ENCODE results near the gene PEPD.

PEPD gene

DNA sequence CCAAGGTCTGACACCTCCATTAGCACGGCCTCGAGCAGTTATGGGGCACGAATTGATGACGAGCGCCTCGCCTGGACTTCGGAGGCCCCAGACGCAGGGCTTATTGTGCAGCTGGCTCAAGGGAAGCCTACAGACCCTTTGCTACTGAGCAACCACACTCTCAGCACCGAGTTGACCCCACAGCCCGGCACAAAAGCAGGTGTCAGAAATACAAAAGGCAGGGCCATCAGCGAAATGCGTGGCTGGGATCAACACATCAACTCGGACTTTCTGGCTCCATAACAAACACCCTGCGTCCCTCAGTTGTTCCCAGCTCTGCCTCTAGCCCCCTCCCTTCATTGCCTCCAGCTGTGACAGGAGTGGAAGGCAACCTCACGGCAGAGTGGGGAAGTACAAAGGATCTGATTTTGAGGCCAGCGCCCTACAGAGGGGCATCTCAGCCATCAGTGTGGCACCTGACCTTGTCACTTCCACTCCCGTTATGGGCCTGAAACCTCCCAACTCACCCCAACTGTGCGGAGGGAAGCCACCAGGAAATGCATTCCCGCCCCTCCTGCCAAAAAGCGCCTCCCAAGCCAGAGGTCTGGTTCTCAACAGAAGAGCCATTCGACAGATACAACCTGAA is 18.0 kb downstream of the PEPD start:
- H3K4me3 Mint-ChIP-seq: no peak overlapping the region
- no peak for DNase-seq
- H3K27me3 Mint-ChIP-seq (ENCODE audit: low read depth, poor library complexity): no peaks in the 10 kb centered on the region
- peaks cover 6% of the 10 kb centered on the region for H3K4me1 Mint-ChIP-seq
- peak overlapping the region; percentile 82 for H3K27ac Mint-ChIP-seq
- H3K36me3 Mint-ChIP-seq (ENCODE audit: low read depth): no peaks in the 10 kb centered on the region
- TF ChIP-seq, protein P1, sequence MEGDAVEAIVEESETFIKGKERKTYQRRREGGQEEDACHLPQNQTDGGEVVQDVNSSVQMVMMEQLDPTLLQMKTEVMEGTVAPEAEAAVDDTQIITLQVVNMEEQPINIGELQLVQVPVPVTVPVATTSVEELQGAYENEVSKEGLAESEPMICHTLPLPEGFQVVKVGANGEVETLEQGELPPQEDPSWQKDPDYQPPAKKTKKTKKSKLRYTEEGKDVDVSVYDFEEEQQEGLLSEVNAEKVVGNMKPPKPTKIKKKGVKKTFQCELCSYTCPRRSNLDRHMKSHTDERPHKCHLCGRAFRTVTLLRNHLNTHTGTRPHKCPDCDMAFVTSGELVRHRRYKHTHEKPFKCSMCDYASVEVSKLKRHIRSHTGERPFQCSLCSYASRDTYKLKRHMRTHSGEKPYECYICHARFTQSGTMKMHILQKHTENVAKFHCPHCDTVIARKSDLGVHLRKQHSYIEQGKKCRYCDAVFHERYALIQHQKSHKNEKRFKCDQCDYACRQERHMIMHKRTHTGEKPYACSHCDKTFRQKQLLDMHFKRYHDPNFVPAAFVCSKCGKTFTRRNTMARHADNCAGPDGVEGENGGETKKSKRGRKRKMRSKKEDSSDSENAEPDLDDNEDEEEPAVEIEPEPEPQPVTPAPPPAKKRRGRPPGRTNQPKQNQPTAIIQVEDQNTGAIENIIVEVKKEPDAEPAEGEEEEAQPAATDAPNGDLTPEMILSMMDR (IDR thresholded peaks at IDR 0.05): no peak
- H3K9me3 Mint-ChIP-seq: no peaks in the 10 kb centered on the region

DNA sequence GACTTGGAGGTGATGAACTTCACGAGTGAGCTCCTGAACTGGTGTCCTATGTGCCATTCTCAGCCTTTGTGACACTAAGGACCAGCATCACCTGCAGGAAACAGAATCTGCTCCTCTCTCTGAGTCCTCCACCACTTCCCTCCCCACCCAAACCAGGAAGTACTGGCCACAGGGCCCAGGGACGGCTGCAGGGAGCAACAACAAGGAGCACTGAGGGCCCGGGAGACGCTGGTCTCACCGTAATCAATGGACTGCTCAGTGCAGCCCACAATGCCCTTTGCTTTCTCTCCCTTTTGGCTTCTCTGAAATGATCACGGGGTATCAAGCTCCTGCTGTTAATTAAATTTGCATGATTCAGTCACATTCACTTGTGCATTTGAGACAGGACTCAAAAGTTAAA is 18.6 kb downstream of the PEPD start:
- TF ChIP-seq, protein P1 (IDR thresholded peaks at IDR 0.05): no peak
- H3K27ac Mint-ChIP-seq: no peak overlapping the region
- DNase-seq: no peak
- peaks cover 6% of the 10 kb centered on the region for H3K4me1 Mint-ChIP-seq
- H3K36me3 Mint-ChIP-seq (ENCODE audit: low read depth): no peaks in the 10 kb centered on the region
- no peak overlapping the region for H3K4me3 Mint-ChIP-seq
- H3K27me3 Mint-ChIP-seq (ENCODE audit: low read depth, poor library complexity): no peaks in the 10 kb centered on the region
- no peaks in the 10 kb centered on the region for H3K9me3 Mint-ChIP-seq

DNA sequence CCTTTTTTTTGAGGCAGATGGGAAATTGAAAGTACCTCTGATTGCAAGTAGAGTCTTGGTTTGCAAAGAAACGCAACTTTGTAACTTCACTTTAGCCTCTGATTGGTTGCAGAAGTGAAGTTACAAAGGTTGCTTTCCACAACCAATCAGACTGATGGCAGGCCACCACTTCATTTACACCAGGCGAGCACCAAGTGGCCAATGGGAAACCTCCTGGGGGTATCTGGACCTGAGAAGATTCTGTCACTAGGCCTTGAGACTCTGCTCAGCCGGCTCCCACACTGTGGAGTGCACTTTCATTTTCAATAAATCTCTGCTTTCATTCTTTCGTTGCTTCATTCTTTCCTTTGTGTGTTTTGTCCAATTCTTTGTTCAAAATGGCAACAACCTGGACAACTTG is 19.1 kb downstream of the PEPD start:
- no peak overlapping the region for H3K27ac Mint-ChIP-seq
- TF ChIP-seq, protein P1 (IDR thresholded peaks at IDR 0.05): no peak
- H3K4me3 Mint-ChIP-seq: no peak overlapping the region
- no peaks in the 10 kb centered on the region for H3K27me3 Mint-ChIP-seq (ENCODE audit: low read depth, poor library complexity)
- no peaks in the 10 kb centered on the region for H3K36me3 Mint-ChIP-seq (ENCODE audit: low read depth)
- no peaks in the 10 kb centered on the region for H3K9me3 Mint-ChIP-seq
- DNase-seq: no peak
- H3K4me1 Mint-ChIP-seq: peaks cover 6% of the 10 kb centered on the region

DNA sequence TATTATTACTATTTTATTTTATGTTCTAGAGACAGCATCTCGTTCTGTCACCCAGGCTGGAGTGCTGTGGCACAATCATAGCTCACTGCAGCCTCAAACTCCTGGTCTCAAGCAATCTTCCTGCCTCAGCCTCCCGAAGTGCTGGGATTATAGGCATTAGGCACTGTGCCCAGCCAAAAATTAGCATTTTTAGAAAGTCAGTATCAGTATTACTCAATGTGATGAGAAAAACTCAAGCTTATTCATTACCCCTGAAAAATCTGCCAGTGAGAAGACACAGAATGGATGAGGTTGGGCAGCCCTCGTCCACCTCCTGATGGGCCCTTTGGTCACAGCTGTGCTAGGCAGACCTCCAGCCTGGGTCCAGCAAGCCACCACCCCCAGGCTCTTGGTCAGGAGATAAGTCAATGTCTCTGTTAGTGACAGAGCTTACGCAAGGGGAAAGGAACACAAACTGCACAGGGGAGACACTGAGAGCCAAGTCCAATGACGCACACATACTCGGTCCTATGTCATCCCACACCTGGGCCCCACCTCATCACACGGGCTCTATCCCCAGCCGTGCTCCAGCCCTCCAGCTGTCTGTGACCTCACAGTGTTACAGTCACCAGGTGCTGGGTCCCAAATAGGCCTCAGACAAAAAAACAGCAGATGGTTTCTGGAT is 19.8 kb downstream of the PEPD start:
- Mint-ChIP-seq H3K27me3 (ENCODE audit: low read depth, poor library complexity) (no peaks in the 10 kb centered on the region), H3K4me1 (peaks cover 6% of the 10 kb centered on the region), H3K9me3 (no peaks in the 10 kb centered on the region), H3K4me3 (no peak overlapping the region), H3K27ac (peak overlapping the region; percentile 29), H3K36me3 (ENCODE audit: low read depth) (no peaks in the 10 kb centered on the region)
- TF ChIP-seq, protein P1 (IDR thresholded peaks at IDR 0.05): no peak
- no peak for DNase-seq

DNA sequence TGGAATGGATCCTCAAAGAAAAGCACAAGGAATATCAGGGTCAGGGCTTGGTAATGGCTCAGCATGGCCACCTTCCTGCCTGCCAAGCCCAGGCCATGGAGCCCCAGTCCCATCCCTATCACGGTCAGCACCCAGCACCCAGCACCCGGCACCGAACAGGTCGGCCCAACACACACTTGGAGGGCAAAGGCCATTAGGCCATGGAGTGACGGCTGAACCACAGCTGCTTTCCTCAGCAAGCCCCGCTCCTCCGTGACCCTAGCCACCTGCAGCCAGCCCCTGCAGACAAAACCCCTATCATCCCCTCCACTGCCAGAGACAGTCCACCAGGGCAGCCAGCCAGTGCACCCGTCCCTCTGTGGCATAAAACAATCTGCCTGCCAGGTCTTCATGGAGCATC is 20.6 kb downstream of the PEPD start:
- Mint-ChIP-seq H3K9me3 (no peaks in the 10 kb centered on the region), H3K4me1 (peaks cover 10% of the 10 kb centered on the region), H3K4me3 (no peak overlapping the region), H3K36me3 (ENCODE audit: low read depth) (peaks cover 5% of the 10 kb centered on the region), H3K27ac (no peak overlapping the region), H3K27me3 (ENCODE audit: low read depth, poor library complexity) (no peaks in the 10 kb centered on the region)
- no peak for DNase-seq
- TF ChIP-seq, protein P1 (IDR thresholded peaks at IDR 0.05): no peak

DNA sequence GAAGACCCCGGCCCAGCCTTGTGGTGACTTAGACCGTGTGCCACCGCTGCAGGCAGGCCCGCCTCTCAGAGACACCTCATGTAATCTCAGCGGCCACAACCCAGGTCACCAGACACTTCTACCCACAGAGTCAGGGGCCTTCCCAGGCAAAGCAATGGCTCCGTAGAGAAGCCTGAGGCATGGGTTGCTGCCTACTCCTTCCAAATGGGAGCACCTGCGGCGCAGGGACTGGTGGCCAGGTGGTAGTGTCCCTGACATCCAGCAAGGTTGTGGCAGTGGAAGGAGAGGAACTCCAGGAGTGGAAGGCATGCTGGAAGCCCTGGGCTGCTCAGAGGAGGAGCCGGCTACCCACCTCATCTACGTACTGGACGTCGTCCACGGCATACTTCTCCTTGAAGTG is 21.0 kb downstream of the PEPD start:
- no peak for DNase-seq
- TF ChIP-seq, protein P1 (IDR thresholded peaks at IDR 0.05): no peak
- Mint-ChIP-seq H3K4me1 (peaks cover 8% of the 10 kb centered on the region), H3K9me3 (no peaks in the 10 kb centered on the region), H3K4me3 (no peak overlapping the region), H3K27me3 (ENCODE audit: low read depth, poor library complexity) (no peaks in the 10 kb centered on the region), H3K27ac (no peak overlapping the region), H3K36me3 (ENCODE audit: low read depth) (peaks cover 5% of the 10 kb centered on the region)

All from nephron progenitor cell (in vitro differentiated cells).